ENCODE measurements around the gene PCDHGB5.

DNA sequence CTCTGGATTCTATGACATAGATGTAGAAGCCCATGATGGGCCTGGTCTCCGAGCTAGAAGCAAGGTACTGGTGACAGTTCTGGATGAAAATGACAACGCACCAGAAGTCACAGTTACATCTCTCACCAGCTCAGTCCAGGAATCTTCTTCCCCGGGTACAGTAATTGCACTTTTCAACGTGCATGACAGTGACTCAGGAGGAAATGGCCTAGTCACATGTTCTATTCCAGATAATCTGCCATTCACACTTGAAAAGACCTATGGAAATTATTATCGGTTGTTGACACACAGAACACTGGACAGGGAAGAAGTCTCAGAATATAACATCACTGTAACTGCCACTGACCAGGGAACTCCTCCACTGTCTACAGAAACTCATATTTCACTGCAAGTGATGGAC is 41.6 kb upstream of the PCDHGB5 start:
- TF ChIP-seq, protein P1, sequence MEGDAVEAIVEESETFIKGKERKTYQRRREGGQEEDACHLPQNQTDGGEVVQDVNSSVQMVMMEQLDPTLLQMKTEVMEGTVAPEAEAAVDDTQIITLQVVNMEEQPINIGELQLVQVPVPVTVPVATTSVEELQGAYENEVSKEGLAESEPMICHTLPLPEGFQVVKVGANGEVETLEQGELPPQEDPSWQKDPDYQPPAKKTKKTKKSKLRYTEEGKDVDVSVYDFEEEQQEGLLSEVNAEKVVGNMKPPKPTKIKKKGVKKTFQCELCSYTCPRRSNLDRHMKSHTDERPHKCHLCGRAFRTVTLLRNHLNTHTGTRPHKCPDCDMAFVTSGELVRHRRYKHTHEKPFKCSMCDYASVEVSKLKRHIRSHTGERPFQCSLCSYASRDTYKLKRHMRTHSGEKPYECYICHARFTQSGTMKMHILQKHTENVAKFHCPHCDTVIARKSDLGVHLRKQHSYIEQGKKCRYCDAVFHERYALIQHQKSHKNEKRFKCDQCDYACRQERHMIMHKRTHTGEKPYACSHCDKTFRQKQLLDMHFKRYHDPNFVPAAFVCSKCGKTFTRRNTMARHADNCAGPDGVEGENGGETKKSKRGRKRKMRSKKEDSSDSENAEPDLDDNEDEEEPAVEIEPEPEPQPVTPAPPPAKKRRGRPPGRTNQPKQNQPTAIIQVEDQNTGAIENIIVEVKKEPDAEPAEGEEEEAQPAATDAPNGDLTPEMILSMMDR (conservative IDR thresholded peaks at IDR 0.05), result no peak
- no peak for TF ChIP-seq ZFX (IDR thresholded peaks at IDR 0.05)
